PFSK-1 (cell line): ENCODE results near the gene DOCK4.

Source experiments
- REST ChIP-seq, 2 experiments: IDR thresholded peaks; 2 replicates each; pipeline versions ENCODE4 v1.6.1 to v1.8.0; 2011 to 2012; ENCODE audit warnings: low read depth in 2 of 2, low read length in 2 of 2, control low read depth in 1 of 2, inconsistent platforms in 1 of 2, mild to moderate bottlenecking in 1 of 2, moderate library complexity in 1 of 2; ENCODE audit not compliant: insufficient read depth in 1 of 2
- TAF1 ChIP-seq: IDR thresholded peaks from 2 replicates; pipeline ENCODE4 v1.6.1; 2012; ENCODE audit warnings: low read length, control low read depth, borderline replicate concordance; ENCODE audit not compliant: insufficient read depth

GRCh38 chr7:112189691-112190090 lies 16.5 kb downstream of the DOCK4 start:
- TF ChIP-seq TAF1 (no peak), REST (IDR thresholded peaks at IDR 0.05; ENCODE audit: insufficient read depth in 1 of 2, low read depth in 2 of 2, low read length in 2 of 2) (no peak)
